Keratinocyte (primary cell): ENCODE measurements around the gene A4GALT. TPM values are rescaled to one million over a fixed set of nuclear protein-coding genes. Genes with fewer than 3 reads are reported as not detected.
"Not testable (repeated sequence)": the region's sequence is repeated elsewhere in the genome, so short reads cannot be mapped to it uniquely, and the experiment has no call there.

ENCODE experiments used
- DNase-seq: peaks from one replicate; pipeline ENCODE4 v3.0.0-alpha.2; 2011; ENCODE audit warnings: low read depth, missing footprints, low spot score
- FAIRE-seq: peaks from 2 replicates; lab custom pipeline; 2011; peaks lifted over from hg19 to GRCh38; lab: Jason Lieb, UNC
- H2AFZ ChIP-seq: 2 replicates; pipeline ENCODE4 v1.6.0; 2012; ENCODE audit warnings: low read length, control low read depth, inconsistent platforms; ENCODE audit not compliant: control insufficient read depth
- H3K27ac ChIP-seq: 2 replicates; pipeline ENCODE4 v1.5.1; 2011; ENCODE audit warnings: low read length; ENCODE audit not compliant: control insufficient read depth, insufficient read depth
- H3K27me3 ChIP-seq: 3 replicates; pipeline ENCODE4 v1.6.0; 2011; ENCODE audit warnings: low read length; ENCODE audit not compliant: control insufficient read depth, insufficient read depth; ENCODE audit errors: extremely low read depth
- H3K36me3 ChIP-seq, 2 experiments: 2 replicates in 1 of 2; 3 replicates in 1 of 2; pipeline ENCODE4 v1.5.1; 2011; ENCODE audit warnings: low read length in 2 of 2, mild to moderate bottlenecking in 1 of 2; ENCODE audit not compliant: control insufficient read depth in 2 of 2, insufficient read depth in 2 of 2; ENCODE audit errors: extremely low read depth in 1 of 2
- H3K4me1 ChIP-seq: 3 replicates; pipeline ENCODE4 v1.5.1; 2011; ENCODE audit warnings: low read length; ENCODE audit not compliant: control insufficient read depth, insufficient read depth; ENCODE audit errors: extremely low read depth
- H3K4me2 ChIP-seq: 3 replicates; pipeline ENCODE4 v1.6.0; 2011; ENCODE audit warnings: low read depth, low read length; ENCODE audit not compliant: control insufficient read depth, insufficient read depth; ENCODE audit errors: extremely low read depth
- H3K4me3 ChIP-seq, 3 experiments: fragments of 200-600 bp in 1 of 3; sonication (generic) in 1 of 3; 2 replicates in 2 of 3; 3 replicates in 1 of 3; pipeline ENCODE4 v1.5.1; 2011 to 2016; ENCODE audit warnings: low read length in 3 of 3, mild to moderate bottlenecking in 3 of 3, control low read depth in 2 of 3, inconsistent platforms in 1 of 3, low read depth in 1 of 3, mixed read lengths in 1 of 3, mixed run types in 1 of 3, moderate library complexity in 1 of 3; ENCODE audit not compliant: control insufficient read depth in 2 of 3, insufficient read depth in 2 of 3; ENCODE audit errors: extremely low read depth in 1 of 3
- H3K79me2 ChIP-seq: 2 replicates; pipeline ENCODE4 v1.6.0; 2012; ENCODE audit warnings: low read length; ENCODE audit not compliant: control insufficient read depth, insufficient read depth
- H3K9ac ChIP-seq: 3 replicates; pipeline ENCODE4 v1.6.0; 2011; ENCODE audit warnings: low read length; ENCODE audit not compliant: control insufficient read depth, insufficient read depth; ENCODE audit errors: extremely low read depth
- H3K9me1 ChIP-seq: 3 replicates; pipeline ENCODE4 v1.6.0; 2011; ENCODE audit warnings: low read length; ENCODE audit not compliant: control insufficient read depth, insufficient read depth; ENCODE audit errors: extremely low read depth
- H3K9me3 ChIP-seq: 2 replicates; pipeline ENCODE4 v1.5.1; 2012; ENCODE audit warnings: low read depth, low read length; ENCODE audit not compliant: control insufficient read depth
- H4K20me1 ChIP-seq: 3 replicates; pipeline ENCODE4 v1.6.0; 2011; ENCODE audit warnings: low read length; ENCODE audit not compliant: control insufficient read depth, insufficient read depth; ENCODE audit errors: extremely low read depth
- CTCF ChIP-seq, 3 experiments: IDR thresholded peaks in 1 of 3; conservative IDR thresholded peaks in 1 of 3; optimal IDR thresholded peaks in 1 of 3; 2 replicates in 2 of 3; 3 replicates in 1 of 3; pipeline versions ENCODE3 to v1.5.1; 2011; ENCODE audit warnings: low read length in 3 of 3, mild to moderate bottlenecking in 3 of 3, moderate library complexity in 2 of 3, control low read depth in 1 of 3, inconsistent platforms in 1 of 3; ENCODE audit not compliant: insufficient read depth in 2 of 3; ENCODE audit errors: extremely low read depth in 1 of 3
- EZH2 ChIP-seq: IDR thresholded peaks from one replicate; pipeline ENCODE4 v1.6.1; 2012; ENCODE audit warnings: inconsistent platforms, mild to moderate bottlenecking, low read length, moderate library complexity
- dilution Hi-C: fragments of 300-500 bp; cut with MboI; formaldehyde crosslinking; loops from one replicate; pipeline ENCODE4 v1.7.0; 2020; ENCODE audit warnings: low sequenced_read_pairs; ENCODE audit not compliant: extremely low pct_ligation_motif_present
- polyA plus RNA-seq, 5 experiments: library from polyadenylated mRNA; depleted of rRNA in 3 of 5; stranded (reverse) in 3 of 5; stranded (forward) in 1 of 5; unstranded in 1 of 5; fragments of >200 nt; gene quantifications; 1 replicate in 1 of 5; 2 replicates in 3 of 5; 3 replicates in 1 of 5; pipeline versions ENCODE4 v1.2.1 to v1.2.3, GENCODE V29; 2011 to 2012; ENCODE audit warnings: missing spikeins in 2 of 5, low read depth in 1 of 5, low replicate concordance in 1 of 5

A4GALT gene
- polyA plus RNA-seq, 1 donor (not counting 4 experiments of a cell fraction or from before 2014, with no cell fraction given) = 1.6 TPM

GRCh38 chr22:42760806-42761565 is 40.3 kb upstream of the A4GALT start:
- TF ChIP-seq EZH2 (no peak), CTCF (optimal IDR thresholded peaks at IDR 0.05 in 1 of 3, IDR thresholded peaks at IDR 0.05 in 1 of 3, conservative IDR thresholded peaks at IDR 0.05 in 1 of 3; ENCODE audit: extremely low read depth in 1 of 3, insufficient read depth in 2 of 3, low read length in 3 of 3) (no peak)
- FAIRE-seq (no peak), DNase-seq (no peak)
- Histone ChIP-seq H3K4me2 (no peak overlapping the region), H2AFZ (no peak overlapping the region), H3K36me3 (no peaks in the 10 kb centered on the region), H3K9ac (no peak overlapping the region), H3K4me1 (peaks cover 2% of the 10 kb centered on the region), H3K27ac (no peak overlapping the region), H3K79me2 (no peaks in the 10 kb centered on the region), H3K9me1 (no peaks in the 10 kb centered on the region), H3K4me3 (no peak overlapping the region), H4K20me1 (no peaks in the 10 kb centered on the region), H3K27me3 (peaks cover 3% of the 10 kb centered on the region), H3K9me3 (no peaks in the 10 kb centered on the region)
- dilution Hi-C loops = no loop called here

GRCh38 chr22:42758931-42759629 is 38.4 kb upstream of the A4GALT start:
- dilution Hi-C loops = no loop called here
- Histone ChIP-seq H3K27ac (no peak overlapping the region), H3K9ac (no peak overlapping the region), H3K27me3 (no peaks in the 10 kb centered on the region), H2AFZ (no peak overlapping the region), H3K4me2 (no peak overlapping the region), H3K4me1 (peaks cover 6% of the 10 kb centered on the region), H3K4me3 (no peak overlapping the region), H3K9me1 (no peaks in the 10 kb centered on the region), H3K79me2 (no peaks in the 10 kb centered on the region), H4K20me1 (no peaks in the 10 kb centered on the region), H3K36me3 (no peaks in the 10 kb centered on the region), H3K9me3 (no peaks in the 10 kb centered on the region)
- DNase-seq = no peak
- no peak for TF ChIP-seq EZH2
- TF ChIP-seq CTCF (optimal IDR thresholded peaks at IDR 0.05 in 1 of 3, IDR thresholded peaks at IDR 0.05 in 1 of 3, conservative IDR thresholded peaks at IDR 0.05 in 1 of 3; ENCODE audit: extremely low read depth in 1 of 3, insufficient read depth in 2 of 3, low read length in 3 of 3) = no peak
- FAIRE-seq = no peak

- H3K36me3 ChIP-seq, H4K20me1 ChIP-seq, DNase-seq, H3K79me2 ChIP-seq, H3K4me3 ChIP-seq, dilution Hi-C loops, H3K27ac ChIP-seq, FAIRE-seq, H3K4me2 ChIP-seq, H3K9ac ChIP-seq, H3K9me3 ChIP-seq, H3K9me1 ChIP-seq, H2AFZ ChIP-seq, H3K27me3 ChIP-seq, H3K4me1 ChIP-seq: not testable (repeated sequence)
Measured at GRCh38 chr22:42755553-42755952, 34.9 kb upstream of the A4GALT start.
